GM04504 (cell line): ENCODE data around the gene PCED1A.

Experiments used
- DNase-seq: peaks from one replicate; pipeline ENCODE4 v3.0.0-alpha.2; 2012; ENCODE audit warnings: low read depth

The PCED1A gene, protein sequence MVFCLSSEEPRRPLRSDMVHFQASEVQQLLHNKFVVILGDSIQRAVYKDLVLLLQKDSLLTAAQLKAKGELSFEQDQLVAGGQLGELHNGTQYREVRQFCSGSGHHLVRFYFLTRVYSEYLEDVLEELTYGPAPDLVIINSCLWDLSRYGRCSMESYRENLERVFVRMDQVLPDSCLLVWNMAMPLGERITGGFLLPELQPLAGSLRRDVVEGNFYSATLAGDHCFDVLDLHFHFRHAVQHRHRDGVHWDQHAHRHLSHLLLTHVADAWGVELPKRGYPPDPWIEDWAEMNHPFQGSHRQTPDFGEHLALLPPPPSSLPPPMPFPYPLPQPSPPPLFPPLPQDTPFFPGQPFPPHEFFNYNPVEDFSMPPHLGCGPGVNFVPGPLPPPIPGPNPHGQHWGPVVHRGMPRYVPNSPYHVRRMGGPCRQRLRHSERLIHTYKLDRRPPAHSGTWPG

DNA sequence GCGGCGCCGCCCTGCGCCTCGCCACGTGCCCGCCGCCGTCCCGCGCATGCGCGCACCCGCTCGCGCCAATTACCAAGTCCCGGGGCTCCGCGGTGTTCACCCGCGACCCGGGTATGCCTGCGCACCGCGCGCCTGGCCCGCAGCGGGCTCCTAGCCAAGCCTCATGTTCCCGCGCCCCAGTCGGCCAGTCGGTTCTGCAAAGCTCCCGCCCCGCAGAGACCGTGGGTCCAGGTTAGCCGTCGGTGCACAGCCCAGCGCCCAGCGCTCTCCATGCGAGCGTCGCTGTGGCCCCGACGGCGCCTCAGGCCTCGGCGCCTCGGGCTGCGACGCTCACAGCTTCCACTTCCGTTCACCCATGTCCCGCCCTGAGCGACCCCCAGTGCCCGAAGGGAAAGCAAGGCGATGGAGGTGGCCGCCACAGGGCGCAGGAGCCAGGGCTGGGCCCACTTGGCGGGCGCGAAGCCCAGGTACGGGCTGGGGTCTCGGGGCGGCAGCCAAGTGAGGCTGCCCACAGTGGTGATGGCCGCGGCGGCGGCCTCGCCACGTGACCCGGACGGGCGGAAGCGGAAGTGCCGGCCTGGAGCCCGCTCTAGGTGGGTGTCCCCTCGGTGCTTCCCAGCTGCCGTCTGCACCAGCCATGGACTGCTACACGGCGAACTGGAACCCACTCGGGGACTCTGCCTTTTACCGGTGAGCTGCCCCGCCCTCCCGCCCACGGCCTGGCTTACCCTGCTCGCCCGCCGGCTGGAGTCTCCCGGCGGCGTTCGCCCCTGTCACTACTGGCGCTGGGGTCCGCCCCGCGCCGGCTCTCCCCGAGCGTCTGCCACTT, at the start of gene PCED1A, which contains the start of gene VPS16:
Gene PCED1A (minus strand): TSS at position 518 of the 829 bp plus-strand sequence. CDS start 743 bp downstream, outside the sequence.
Gene VPS16 (plus strand): TSS at position 608 of the 829 bp plus-strand sequence. CDS start 30 bp downstream, at position 638.
- peak; percentile 71 for DNase-seq

DNA sequence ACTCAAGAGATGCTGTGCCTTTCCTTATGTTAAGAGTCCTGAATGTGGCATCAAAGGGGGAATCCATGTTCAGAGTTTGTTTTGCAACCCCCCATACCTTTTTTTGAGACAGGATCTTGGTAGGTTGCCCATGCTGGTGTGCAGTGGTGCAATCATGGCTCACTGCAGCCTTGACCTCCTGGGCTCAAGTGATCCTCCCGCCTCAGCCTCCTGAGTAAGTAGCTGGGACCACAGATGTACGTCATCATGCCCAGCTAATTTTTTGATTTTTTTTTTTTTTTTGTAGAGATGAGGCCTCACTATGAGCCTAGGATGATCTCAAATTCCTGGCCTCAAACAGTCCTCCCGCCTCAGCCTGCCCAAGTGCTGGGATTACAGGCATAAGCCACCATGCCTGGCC, 49.3 kb upstream of the PCED1A start:
- DNase-seq: no peak

DNA sequence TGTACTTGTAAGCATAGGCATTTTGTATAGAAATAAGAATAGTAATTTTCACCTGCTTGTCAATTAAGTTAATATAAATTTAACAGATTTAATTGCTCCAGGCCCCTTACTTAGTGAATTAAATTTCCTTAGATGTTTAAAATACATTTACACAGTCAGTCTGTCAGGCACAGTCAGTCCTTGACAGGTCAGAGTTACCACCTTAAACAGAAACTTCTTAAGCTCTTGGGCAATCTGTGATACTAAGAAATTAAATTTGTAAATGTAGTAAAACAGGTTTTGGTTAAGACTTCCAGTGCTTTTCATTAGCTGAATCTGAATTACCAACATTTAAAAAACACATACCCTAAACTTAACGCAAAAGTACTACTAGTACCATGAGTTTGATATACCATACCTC, 48.8 kb upstream of the PCED1A start:
- no peak for DNase-seq

DNA sequence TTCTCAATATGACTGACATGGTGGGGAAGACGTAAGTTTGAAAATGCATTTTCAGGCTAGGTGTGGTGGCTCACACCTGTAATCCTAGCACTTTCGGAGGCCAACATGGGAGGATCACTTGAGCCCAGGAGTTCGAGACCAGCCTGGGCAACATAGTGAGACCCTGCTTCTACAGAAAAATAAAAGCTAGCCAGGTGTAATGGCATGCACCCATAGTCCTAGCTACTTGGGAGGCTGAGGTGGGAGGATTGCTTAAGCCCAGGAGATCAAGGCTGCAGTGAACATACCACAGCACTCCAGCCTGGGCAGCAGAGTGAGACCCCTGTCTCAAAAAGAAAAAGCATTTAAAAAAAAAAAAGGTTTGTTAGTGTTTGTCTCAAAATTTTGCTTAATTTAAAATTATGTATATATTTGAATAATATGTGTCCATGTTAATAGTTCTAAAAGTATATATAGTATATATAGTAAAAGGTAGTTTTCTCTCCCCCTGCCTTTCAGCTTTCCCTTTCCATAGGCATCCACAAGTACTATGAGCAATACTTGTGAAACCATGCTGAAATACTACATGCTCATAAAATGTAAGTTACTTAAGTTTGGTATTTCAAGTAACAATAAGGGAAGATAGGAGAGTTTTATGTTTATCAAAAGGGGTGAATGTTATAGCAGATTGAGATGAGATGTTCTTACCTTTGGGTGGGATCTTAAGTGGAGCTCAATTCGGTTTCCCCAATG, 47.9 kb upstream of the PCED1A start:
- no peak for DNase-seq

DNA sequence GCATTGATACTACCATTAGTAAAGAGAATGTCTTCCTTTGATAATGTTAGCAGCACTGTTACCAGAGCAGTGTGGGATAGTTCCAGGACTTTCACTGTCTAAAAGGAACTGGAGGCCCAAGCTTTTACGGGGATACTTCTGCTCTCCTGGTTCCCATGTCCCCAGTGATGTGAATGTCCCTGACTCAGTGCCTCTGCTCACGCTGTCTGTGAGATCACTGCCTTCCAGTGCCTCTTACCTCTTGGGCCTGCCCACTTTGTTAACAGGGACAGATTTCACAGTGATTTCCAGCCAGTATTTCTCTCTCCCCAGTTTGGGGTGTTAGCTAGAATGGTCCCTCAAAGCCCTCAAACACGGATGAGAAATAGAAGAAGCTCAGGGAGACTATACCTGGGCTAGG, 47.3 kb upstream of the PCED1A start:
- no peak for DNase-seq

DNA sequence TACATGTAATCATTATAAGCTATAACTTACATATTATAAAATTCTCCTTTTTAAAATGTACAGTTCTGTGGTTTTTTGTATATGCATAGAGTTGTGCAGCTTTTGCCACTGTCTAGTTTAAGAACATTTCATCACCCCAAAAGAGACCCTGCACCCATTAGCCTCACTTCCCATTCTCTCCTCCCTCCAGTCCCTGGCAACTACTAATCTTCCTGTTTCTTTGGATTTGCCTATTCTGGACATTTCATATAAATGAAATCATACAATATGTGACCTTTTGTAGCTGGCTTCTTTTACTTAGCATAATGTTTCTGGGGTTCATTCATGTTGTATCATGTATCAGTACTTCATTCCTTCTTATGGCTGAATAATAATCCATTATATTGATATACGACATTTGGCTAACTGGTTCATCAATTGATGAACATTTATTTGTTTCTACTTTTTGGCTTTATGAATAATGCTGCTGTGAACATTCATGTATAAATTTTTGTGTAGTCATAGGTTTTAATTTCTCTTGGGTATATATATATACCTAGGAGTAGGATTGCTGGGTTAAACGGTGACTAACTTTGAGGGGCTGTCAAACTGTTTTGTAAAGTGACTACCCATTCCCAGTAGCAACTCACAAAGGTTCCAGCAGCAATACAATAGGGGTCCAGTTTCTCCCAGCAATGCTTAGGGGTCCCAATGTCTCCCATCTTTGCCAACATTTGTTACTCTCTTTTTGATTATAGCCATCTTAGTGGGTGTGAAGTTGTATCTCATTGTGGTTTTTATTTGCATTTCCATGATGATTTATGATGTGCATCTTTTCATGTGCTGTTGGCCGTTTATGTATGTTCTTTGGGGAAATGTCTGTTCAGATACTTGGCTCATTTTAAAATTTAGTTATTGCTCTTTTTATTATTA, 43.5 kb upstream of the PCED1A start:
- DNase-seq: no peak

DNA sequence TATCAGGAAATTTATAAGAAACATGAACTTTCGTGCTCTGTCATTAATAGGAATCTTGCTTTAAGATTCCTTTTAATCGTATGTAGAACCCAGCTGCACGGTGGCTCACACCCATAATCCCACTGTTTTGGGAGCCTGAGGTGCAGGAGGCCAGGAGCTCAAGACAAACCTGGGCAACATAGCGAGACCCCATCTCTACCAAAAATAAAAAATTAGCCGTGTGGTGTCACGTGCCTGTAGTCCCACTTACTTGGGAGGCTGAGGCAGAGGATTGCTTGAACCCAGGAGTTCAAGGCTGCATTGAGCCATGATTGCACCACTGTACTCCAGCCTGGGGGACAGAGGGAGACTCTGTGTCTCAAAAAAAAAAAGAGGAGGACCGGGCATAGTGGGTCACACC, 40.2 kb upstream of the PCED1A start:
- DNase-seq: no peak

DNA sequence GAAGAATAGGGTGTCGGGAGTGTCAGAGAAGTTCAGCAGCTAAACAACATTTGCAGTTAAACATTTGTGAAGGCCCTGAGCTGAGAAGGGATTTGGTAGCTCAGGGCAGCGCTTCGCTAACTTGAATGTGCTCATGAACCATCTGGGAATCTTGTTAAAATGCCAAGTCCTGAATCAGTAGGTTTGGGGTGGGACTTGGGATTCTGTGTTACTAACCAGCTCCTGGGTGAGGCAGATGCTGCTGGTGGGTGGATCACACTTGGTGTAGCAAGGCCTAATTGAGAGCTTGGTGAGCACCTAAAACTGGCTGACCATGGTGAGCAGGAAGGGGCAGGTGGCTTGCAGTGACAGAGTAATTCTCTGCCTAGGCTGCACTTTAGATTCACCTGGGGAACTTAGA, 38.7 kb upstream of the PCED1A start:
- peak; percentile 87 for DNase-seq

DNA sequence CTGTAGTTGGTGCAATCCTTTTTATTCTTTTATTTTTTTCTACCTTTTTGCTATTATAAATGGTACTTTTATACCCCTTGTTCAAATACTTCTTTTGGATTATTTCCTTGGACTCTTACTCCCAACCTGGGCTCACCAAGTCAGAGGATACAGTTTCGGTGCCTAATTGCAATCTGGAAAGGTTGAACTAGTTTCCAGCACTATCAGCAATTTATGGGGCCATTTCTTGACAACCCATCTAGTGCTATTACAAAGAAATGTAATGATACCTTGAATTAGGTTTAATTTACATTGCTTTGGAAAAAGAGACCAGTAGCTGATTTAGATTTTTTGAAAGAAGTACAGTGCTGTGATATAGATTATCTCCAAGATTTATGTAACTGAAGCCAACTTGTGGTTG, 38.1 kb upstream of the PCED1A start:
- no peak for DNase-seq

DNA sequence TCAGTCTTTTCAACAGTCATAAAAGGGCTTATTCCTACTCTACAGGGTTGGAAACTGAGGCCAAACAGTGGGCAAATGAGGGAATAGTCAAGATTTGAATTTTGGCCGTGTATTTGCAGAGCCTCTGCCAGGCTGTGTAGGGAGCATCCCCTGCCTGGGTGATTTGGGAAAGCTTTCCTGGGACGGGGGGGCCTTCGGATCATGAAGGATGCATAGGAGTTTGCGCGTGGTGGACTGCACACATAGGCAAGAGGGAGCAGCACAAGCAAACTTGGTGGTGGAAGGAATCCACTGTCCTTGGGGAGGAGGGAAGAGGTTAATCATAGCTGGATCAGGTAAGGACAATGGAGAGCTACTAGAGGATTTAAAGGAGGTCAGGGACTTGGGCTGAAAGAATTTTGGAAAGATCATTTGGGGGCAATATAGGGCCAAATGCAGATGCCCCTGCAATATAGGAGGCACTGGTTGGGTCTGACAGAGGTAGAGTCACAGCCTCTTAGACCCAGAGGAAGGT, 35.3 kb upstream of the PCED1A start:
- no peak for DNase-seq

DNA sequence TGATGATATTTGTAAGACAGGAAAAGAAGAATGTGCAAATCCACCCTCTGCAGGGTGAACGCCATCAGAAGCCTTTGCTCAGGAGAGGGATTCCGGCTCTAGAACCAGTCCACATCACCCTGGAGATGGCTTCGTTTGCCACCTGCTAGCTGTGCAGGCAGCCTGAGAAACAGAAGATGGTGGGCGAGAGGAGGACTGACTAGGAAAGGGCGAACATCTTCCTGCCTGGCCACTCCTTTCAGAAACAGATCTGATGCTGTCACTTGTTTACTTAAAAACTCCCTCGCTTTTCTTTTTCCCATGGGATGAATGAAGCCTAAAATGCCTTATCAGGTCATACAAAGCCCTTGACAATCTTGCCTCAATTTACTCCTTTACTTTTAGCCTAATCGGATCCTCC, 34.0 kb upstream of the PCED1A start:
- no peak for DNase-seq

DNA sequence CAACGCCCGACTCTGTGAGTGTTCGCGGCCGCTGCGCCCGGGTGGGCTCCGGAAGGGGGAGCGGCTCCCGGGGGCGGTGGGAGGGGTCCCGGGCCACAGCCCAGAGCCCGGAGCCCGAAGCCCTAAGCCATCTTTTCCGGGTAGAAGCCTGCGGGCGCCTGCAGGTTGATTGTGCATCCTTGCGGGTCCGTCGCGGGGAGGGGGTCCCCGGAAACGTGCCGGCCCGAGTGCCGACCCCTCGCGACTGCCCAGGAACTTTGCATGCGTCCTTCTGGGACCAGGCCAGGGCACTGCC, 33.2 kb upstream of the PCED1A start:
- no peak for DNase-seq

DNA sequence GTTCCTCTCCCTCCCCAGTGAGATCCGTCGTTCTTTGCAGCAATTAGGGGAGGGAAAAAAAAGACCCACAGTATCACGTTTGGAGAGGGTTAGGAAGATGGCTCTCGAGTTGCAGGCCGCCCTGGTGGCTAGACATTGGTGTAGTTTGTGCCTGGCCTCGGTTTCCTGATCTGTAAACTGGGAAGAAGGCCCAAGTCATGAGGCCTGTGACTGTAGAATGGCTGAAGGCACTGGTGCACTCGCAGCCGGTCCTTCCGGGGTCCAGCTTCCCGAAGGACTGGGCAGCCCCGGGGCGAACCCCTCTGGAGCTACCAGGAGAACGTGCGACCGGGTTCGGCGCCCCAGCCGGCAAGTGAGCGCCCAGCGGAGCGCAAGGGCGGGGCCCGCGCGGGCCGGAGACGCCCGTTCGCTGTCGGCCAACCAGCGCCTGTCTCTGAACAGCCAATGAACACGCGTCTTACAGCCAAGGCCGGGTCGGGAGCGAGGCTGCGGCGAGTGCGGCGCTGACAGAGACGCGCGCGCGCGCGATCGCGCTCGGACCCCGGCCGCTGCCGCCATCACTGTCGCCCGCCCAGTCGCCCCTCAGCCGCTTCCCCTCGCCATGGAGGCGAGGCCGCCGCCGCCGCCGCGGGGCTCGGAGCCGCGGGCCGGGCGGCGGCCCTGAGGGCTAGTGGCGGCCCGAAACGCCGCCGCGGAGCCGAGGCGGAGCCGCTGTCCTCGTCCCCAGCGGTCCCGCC, 32.7 kb upstream of the PCED1A start, which contains the start of gene PTPRA:
Gene PTPRA (plus strand): TSS at position 472 of the 737 bp plus-strand sequence. CDS start 90,797 bp downstream, outside the sequence.
- peak; percentile 77 for DNase-seq

DNA sequence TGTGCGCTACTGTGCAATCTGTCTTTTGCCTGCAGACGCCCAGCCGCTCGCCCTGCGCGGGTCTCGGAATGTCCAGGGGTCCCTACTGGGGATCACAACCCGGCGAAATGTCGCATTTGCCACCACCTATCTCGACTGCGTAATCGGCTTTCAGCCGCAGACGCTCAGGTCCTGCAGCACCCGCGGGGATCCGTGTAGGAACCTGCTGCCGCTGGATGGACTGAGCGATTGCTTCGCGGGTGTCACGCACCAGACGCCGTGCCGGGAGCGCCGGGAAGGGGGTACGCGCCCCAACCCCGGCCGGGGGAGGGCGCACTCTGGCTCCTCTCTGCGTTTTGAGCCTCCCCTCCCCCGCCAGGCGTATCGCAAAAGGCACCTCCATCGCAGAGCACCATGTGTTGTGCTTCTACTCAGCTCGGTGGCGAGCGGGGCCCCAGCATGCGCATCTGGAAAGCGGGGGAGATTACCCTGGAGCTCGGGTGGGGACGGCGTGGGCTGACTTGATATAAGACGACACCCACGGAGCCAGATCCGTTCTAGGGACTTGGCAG, 32.1 kb upstream of the PCED1A start:
- no peak for DNase-seq

DNA sequence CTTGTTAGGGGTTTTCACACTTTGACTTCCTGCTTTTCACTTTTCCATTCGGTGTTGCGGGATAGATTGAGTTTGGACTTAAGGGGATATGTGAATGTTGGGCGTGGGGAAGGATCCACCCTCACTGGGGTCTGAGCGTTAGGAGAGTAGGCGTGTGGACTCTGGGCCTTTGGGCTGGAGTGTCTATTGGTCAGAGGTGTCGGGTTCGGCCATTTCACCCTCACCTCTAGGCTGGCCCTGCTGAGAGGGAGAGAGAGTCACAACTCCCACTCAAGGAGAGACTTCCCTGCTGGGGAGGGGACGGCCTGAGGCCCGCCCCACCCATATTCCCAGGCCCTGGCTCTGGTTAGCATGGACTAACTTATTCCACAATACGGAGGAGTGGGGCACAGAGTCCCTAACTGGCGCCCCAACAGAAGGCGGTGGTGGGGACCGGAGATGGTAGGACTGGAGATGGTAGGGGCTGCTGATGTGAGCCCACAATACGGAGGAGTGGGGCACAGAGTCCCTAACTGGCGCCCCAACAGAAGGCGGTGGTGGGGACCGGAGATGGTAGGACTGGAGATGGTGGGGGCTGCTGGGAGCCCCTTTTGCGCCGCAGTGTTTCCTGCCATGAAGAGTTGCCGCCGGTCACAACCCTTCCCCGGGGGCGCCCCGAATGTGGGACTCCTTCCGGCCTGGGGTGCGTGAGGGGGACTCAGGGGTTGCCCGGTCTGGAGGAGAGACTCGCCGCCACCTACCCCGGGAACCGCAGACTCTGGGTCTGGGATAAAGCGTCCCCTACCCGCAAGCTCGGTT, 31.4 kb upstream of the PCED1A start:
- no peak for DNase-seq

DNA sequence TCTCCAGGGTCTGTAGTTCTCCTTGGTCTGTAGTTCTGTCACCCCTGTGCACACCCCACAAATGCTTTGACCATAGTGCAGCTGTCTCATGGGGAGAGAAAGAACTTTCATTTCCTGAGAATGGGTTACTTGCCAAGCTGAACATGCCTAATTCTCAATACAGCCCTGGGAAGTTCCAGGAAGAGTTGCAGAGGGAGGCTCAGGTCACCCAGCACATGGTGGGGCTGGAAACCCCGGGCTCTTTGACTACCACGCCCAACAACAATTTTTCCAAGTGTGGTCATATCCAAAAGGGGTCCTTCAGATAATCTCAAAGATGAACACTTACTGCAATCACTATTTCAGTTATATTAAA, 30.6 kb upstream of the PCED1A start:
- DNase-seq: no peak

DNA sequence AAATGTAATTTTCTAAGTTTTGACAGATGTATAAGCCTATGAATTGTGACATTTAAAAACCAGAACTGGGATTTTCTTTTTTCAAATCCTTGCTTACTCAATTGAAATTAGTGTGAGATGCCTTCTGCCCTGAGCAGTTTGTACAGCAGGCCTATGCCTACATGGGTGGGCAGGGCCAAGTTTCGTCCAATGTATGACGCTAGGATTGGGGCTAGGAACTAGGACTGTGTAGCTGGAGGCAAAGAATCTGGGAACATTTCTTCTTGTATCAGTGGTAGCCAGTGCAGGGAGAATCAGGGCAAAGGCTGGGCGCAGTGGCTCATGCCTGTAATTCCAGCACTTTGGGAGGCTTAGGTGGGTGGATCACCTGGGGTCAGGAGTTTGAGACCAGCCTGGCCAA, 28.9 kb upstream of the PCED1A start:
- no peak for DNase-seq

DNA sequence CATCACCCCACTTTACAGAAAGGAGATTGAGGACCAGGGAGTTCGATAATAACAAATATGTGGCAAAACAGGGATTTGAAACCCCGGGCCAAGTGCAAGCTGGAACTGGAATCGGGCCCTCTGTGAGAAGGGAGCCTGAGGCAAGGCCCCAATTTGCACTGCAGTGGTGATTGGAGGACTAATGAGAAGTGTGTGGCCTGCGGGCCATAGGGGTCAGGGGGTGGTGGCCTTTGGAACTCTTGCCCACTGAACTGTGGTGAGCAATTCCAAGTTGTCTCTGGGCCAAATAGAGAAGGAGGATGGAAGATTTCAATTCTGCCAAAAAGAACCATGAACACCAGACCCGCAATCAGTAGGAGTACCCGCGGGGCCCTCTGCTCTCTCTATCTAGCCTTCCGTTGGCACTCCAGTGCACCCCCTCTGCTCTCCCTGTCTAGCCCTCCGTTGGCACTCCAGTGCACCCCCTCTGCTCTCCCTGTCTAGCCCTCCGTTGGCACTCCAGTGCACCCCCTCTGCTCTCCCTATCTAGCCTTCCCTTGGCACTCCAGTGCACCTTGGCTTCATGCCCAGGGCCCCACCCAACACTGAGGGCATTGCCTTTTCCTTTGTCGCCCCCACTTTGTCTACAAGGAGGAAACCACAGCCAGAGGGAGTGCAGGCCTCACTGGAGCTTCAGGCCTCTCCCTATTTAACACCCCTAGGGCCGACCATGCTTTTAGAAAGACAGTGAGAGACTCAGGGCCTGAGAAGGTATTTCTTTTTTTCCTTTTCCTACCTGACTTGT, 26.8 kb upstream of the PCED1A start:
- no peak for DNase-seq

DNA sequence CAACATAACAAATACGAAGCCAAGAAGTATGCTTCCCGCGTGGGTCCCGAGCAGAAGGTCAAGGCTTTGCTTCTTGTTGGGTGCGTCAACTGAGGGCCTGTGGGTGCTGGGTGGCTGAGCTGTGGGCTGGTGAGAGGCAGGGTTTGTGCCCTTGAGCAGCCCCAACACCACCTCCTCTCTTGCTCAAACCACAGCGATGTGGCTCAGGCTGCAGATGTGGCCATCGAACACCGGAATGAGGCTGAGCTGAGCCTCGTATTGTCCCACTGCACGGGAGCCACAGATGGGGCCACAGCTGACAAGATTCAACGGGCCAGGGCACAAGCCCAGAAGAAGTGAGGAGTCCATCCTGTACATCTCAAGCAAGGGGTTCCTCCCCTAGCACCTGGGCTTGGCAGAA, 25.8 kb upstream of the PCED1A start:
- DNase-seq: no peak
